Stimulated activated CD8-positive, alpha-beta memory T cell treated with anti-CD3 and anti-CD28 coated beads, Interleukin-7, amount 100 ng/mL, for 4 hours (primary cell): ENCODE measurements around the gene TREML1.
"Not testable (repeated sequence)": the region's sequence is repeated elsewhere in the genome, so short reads cannot be mapped to it uniquely, and the experiment has no call there.

Experiments
- DNase-seq, 2 donors: peaks; one replicate each; pipeline ENCODE4 v3.0.0-alpha.2; 2020; ENCODE audit warnings: low read depth in 2 of 2

TREML1 gene

GRCh38 chr6:41147917-41148316 is 6.2 kb downstream of the TREML1 start:
- no peak for DNase-seq

GRCh38 chr6:41136911-41137310 is 17.2 kb downstream of the TREML1 start:
- no peak for DNase-seq

DNA sequence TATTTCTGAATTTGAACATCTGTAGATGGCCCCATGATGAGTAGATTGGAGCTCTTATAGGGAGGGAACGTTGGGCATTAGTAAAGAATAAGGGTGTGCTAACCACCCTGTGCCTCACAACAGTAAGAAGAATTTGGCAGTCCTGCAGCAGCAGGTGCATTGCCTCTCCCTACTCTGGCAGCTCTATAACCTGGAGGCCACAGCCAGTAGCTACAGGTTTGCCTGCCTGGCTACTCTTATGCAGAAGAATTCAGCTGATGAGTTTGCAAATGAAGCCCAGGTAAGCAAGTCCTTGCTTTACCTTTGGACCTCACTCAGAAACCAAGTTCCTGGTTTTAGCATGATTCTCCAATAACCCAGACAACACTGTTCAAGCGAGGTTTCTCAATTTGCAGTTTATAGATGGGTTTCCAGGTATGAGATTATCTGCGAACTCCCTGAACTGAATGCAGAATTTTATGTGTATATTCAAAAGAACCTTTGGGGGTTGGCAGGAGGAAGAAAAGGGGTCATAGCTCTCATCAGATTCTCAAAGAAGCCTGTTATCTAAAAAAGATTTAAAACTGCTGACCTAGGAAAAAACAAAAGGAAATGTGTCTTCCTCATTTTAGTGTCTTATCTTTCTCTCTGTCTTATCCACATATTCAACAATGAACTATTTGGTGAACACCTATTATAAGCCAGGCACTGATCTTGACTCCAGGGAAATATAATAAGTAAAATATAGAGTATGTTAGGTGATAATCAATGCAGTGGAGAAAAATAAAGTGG is 18.9 kb downstream of the TREML1 start:
- DNase-seq: no peak

DNA sequence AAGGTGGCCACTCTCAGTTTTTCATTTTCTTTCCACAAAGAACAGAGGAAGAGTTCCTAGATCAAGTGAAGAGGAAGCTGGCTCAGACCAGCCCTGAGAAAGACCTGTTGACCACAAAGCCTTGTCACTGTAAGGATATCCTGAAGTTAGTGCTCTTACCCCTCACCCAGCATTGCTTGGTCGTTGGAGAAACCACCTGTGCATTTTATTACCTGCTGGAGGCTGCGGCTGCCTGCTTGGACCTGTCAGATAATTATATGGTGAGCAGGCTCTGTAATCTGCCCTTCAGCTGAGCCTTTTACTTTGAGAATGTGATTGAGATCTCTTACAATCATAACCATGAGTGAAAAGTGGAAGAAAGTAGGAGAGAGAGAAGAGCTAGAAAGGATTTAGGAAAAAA is 21.9 kb downstream of the TREML1 start:
- DNase-seq: no peak

DNA sequence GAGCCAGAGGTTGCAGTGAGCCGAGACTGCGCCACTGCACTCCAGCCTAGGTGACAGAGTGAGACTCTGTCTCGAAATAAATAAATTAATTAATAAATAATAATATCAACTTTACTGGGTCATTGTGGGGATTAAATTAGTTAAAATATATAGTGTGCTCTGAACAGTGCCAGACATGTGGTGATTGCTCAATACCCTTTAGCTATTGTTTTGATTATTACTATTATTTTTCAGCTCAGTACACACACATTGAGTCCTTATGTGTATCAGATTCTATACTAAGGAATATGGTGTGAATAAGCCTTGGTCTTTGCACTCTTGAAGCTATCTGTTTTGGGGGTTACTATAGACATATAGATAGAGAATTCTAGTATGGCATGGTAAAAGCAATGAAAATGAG is 28.9 kb downstream of the TREML1 start:
- DNase-seq: no peak

DNA sequence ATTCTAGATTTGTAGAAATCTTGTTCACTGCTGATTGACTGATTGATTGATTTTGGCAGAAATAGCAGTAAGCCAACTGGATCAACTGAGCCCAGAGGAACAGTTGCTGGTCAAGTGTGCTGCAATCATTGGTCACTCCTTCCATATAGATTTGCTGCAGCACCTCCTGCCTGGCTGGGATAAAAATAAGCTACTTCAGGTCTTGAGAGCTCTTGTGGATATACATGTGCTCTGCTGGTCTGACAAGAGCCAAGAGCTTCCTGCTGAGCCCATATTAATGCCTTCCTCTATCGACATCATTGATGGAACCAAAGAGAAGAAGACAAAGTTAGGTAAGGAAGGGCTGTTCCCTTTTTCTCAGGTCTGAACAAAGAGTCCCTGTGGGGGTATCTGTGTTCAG is 31.2 kb downstream of the TREML1 start:
- DNase-seq: no peak

DNA sequence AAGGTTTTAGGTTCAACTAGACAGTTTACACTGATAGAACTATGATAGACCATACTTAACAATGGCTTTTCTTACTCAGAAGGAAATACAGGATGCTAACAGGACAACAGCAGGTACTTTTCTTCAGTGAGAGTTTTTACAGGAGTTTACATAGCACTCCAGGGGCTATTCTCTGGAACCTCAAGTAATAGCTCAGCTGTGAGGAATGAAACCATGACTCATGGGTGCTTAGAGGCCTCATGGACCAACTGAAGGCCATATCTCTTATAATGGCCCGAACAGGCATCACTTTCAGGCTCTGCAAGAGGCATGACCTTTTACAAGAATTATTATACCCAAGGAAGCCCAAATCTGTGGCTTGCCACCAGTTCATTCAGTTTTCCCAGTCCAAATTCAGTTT is 31.8 kb downstream of the TREML1 start:
- DNase-seq: no peak

DNA sequence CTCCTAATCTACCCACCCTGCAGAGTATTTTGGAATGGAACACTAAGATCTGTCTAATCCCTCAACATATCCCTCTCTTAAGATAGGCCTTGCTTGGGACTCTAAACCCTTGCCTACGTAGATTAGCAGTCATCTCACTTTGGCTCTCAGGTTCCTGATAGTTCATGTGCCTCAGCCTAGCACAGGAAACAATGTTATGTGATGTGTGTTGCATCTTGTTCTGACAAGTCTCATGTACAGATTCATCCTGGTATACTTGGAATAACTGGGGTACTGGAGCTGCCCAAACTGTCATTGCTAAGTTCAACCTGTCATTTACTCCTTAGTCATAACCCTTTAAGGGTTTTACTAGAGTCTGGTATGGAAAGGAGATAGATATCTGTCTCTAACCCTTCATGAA is 34.1 kb downstream of the TREML1 start:
- no peak for DNase-seq

GRCh38 chr6:41119508-41119907 is 34.6 kb downstream of the TREML1 start:
- DNase-seq: no peak

- DNase-seq: not testable (repeated sequence)
Measured at GRCh38 chr6:41115027-41115426, 39.1 kb downstream of the TREML1 start.

- no peak for DNase-seq
Measured at GRCh38 chr6:41111017-41111416, 43.1 kb downstream of the TREML1 start.

- DNase-seq: no peak
Measured at GRCh38 chr6:41103847-41104246, 50.3 kb downstream of the TREML1 start.

DNA sequence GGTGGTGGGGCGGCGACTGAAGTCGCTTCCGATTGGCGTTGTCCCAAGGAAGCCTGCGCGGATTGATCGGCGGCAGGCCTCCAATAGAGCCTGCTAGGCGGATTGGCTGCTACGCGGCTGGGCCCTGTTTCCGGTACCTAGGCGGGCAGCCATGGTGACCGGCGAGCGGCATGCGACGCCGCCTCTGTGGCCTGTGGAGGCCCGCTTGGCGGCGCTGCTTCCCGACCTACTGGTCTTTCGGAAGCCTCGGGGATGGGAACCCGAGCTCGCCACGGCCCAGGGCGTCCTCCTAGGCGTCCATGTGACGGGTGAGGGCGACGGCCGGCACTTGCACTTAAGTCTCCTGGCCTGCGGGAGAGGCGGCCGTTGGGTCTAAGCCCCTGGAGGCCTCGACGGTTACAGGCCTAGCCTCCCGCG is 53.3 kb downstream of the TREML1 start:
- DNase-seq: no peak
